HEK293 (cell line): ENCODE measurements around the gene KIRREL3.

Experiments
- CTCF ChIA-PET: fragments of 350-600 bp; formaldehyde crosslinking; extraction: SDS; loops from one replicate; lab custom pipeline; 2021; ENCODE audit warnings: antibody characterized with exemption; lab: Yijun Ruan, JAX
- POLR2A ChIA-PET: fragments of 300-600 bp; formaldehyde crosslinking; extraction: SDS; loops from one replicate; lab custom pipeline; 2020; ENCODE audit warnings: antibody characterized with exemption, inconsistent platforms; lab: Yijun Ruan, JAX
- H3K27ac ChIP-seq: fragments of 200-500 bp; sonication (Bioruptor generic); 2 replicates; pipeline ENCODE4 v1.5.1; 2014; ENCODE audit warnings: low read depth, low read length, control low read depth, inconsistent platforms; ENCODE audit errors: extremely low read depth
- H3K36me3 ChIP-seq, 2 experiments: fragments of 200-500 bp in 1 of 2; sonication (Bioruptor generic) in 1 of 2; 1 replicate in 1 of 2; 2 replicates in 1 of 2; pipeline ENCODE4 v1.5.1; 2014 to 2017; ENCODE audit warnings: inconsistent platforms in 2 of 2, low read length in 2 of 2; ENCODE audit not compliant: control insufficient read depth in 2 of 2, insufficient read depth in 1 of 2
- H3K4me1 ChIP-seq: fragments of 200-500 bp; sonication (Bioruptor generic); 2 replicates; pipeline ENCODE4 v1.5.1; 2014; ENCODE audit warnings: mild to moderate bottlenecking, low read length, inconsistent platforms; ENCODE audit not compliant: control insufficient read depth, insufficient read depth
- H3K4me3 ChIP-seq: 2 replicates; pipeline ENCODE4 v1.5.1; 2011; ENCODE audit warnings: low read depth, mild to moderate bottlenecking, control low read depth, low read length, moderate library complexity
- H3K9me3 ChIP-seq: fragments of 200-500 bp; sonication (Bioruptor generic); 2 replicates; pipeline ENCODE4 v1.5.1; 2014; ENCODE audit warnings: low read depth, low read length, inconsistent platforms; ENCODE audit not compliant: control insufficient read depth, insufficient read depth
- GLI4 ChIP-seq: fragments of 450-650 bp; formaldehyde crosslinking; IDR thresholded peaks from 2 replicates; pipeline ENCODE4 v1.5.1; 2016; ENCODE audit warnings: missing biosample characterization, missing genetic modification characterization
- SALL2 ChIP-seq: fragments of 450-650 bp; formaldehyde crosslinking; IDR thresholded peaks from 2 replicates; pipeline ENCODE4 v1.5.0; 2017; ENCODE audit warnings: missing biosample characterization, mild to moderate bottlenecking, missing genetic modification characterization, borderline replicate concordance
- SCRT1 ChIP-seq: fragments of 450-650 bp; formaldehyde crosslinking; IDR thresholded peaks from 2 replicates; pipeline ENCODE4 v1.5.1; 2016; ENCODE audit warnings: missing biosample characterization, missing genetic modification characterization, borderline replicate concordance
- ZFP3 ChIP-seq: fragments of 450-650 bp; formaldehyde crosslinking; IDR thresholded peaks from 2 replicates; pipeline ENCODE4 v1.5.1; 2016; ENCODE audit warnings: low read depth, missing biosample characterization, missing genetic modification characterization
- ZNF335 ChIP-seq: fragments of 450-650 bp; formaldehyde crosslinking; conservative IDR thresholded peaks from 2 replicates; pipeline ENCODE4 v1.5.1; 2016; ENCODE audit warnings: missing biosample characterization, missing genetic modification characterization
- ZNF529 ChIP-seq: fragments of 450-650 bp; formaldehyde crosslinking; IDR thresholded peaks from 2 replicates; pipeline ENCODE4 v1.5.1; 2017; ENCODE audit warnings: missing genetic modification characterization, missing biosample characterization; ENCODE audit not compliant: insufficient replicate concordance
- ZNF664 ChIP-seq: fragments of 450-650 bp; formaldehyde crosslinking; IDR thresholded peaks from 2 replicates; pipeline ENCODE4 v1.5.1; 2016; ENCODE audit warnings: missing biosample characterization, missing genetic modification characterization
- ZNF776 ChIP-seq: fragments of 450-650 bp; formaldehyde crosslinking; IDR thresholded peaks from 2 replicates; pipeline ENCODE4 v1.5.0; 2017; ENCODE audit warnings: missing biosample characterization, missing genetic modification characterization, borderline replicate concordance
- TF ChIP-seq, protein P1 (sequence below): fragments of 450-650 bp; formaldehyde crosslinking; IDR thresholded peaks from 2 replicates; pipeline ENCODE4 v1.5.1; 2016; ENCODE audit warnings: missing biosample characterization, missing genetic modification characterization, borderline replicate concordance
- TF ChIP-seq, protein P2 (sequence below): fragments of 450-650 bp; formaldehyde crosslinking; IDR thresholded peaks from 2 replicates; pipeline ENCODE4 v1.5.1; 2017; ENCODE audit warnings: missing biosample characterization, missing genetic modification characterization
- TF ChIP-seq, protein P3 (sequence below): fragments of 450-650 bp; formaldehyde crosslinking; IDR thresholded peaks from 2 replicates; pipeline ENCODE4 v1.5.1; 2016; ENCODE audit warnings: missing biosample characterization, missing genetic modification characterization
- TF ChIP-seq, protein P4 (sequence below): fragments of 450-650 bp; formaldehyde crosslinking; IDR thresholded peaks from 2 replicates; pipeline ENCODE4 v1.5.1; 2017; ENCODE audit warnings: missing biosample characterization, missing genetic modification characterization

The KIRREL3 gene

DNA sequence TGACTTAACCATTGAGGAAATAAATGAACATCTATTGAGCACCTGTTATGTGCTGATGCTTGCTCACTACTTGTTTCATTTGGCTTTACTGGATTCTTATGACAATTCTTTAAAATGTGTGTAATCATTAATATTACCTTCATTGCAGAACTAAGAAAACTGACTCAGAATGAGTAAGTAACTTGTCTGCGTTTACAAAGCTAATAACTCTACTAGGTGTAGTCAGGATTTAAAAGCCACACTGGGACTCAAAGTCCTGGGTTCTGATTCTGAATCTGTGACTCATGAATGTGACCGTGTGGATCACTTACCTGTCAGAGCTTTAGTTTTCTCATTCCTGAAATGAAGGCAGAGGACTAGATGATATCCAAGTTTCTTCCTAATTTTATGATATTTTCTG is 23.4 kb upstream of the KIRREL3 start (continued):
- TF ChIP-seq, protein P1, sequence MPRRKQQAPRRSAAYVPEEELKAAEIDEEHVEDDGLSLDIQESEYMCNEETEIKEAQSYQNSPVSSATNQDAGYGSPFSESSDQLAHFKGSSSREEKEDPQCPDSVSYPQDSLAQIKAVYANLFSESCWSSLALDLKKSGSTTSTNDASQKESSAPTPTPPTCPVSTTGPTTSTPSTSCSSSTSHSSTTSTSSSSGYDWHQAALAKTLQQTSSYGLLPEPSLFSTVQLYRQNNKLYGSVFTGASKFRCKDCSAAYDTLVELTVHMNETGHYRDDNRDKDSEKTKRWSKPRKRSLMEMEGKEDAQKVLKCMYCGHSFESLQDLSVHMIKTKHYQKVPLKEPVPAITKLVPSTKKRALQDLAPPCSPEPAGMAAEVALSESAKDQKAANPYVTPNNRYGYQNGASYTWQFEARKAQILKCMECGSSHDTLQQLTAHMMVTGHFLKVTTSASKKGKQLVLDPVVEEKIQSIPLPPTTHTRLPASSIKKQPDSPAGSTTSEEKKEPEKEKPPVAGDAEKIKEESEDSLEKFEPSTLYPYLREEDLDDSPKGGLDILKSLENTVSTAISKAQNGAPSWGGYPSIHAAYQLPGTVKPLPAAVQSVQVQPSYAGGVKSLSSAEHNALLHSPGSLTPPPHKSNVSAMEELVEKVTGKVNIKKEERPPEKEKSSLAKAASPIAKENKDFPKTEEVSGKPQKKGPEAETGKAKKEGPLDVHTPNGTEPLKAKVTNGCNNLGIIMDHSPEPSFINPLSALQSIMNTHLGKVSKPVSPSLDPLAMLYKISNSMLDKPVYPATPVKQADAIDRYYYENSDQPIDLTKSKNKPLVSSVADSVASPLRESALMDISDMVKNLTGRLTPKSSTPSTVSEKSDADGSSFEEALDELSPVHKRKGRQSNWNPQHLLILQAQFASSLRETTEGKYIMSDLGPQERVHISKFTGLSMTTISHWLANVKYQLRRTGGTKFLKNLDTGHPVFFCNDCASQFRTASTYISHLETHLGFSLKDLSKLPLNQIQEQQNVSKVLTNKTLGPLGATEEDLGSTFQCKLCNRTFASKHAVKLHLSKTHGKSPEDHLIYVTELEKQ: no peak
- TF ChIP-seq, all 188 proteins: peak for 0

DNA sequence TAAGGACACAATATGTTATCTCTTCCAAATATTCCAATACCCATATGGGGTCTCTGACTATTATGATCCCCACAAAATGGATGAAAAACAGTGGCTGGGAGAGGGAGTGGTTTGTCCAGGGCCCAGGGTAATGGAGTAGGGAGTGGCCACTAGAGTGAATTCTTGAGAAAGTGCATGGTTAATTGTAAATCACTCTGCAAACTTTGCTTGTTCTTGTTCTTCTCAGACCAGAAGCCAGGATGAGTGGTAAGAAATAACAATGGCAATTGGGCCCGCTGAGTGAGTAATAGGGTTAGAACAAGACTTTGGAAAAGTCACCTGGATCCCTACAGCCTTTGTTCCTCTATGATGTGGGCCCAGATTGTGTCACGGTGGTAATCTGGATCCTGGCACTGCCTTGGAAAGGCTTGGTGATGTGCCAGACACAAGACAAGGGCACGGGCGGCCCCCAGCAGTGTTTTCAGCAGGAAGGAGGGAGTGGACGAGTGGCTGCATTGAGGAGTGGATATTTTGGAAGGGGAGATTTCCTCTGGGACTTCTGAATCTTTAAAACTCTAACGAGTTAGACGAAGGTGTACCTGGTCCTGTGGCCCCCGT is 18.2 kb upstream of the KIRREL3 start:
- H3K27ac ChIP-seq: no peak overlapping the region
- TF ChIP-seq SALL2 (tag by site-specific recombination) (no peak), ZNF335 (tag by site-specific recombination) (no peak)
- H3K9me3 ChIP-seq: no peaks in the 10 kb centered on the region
- ChIA-PET CTCF (no interaction called here), POLR2A (no interaction called here)
- no peaks in the 10 kb centered on the region for H3K4me1 ChIP-seq
- H3K4me3 ChIP-seq: no peak overlapping the region
- H3K36me3 ChIP-seq: no peaks in the 10 kb centered on the region

DNA sequence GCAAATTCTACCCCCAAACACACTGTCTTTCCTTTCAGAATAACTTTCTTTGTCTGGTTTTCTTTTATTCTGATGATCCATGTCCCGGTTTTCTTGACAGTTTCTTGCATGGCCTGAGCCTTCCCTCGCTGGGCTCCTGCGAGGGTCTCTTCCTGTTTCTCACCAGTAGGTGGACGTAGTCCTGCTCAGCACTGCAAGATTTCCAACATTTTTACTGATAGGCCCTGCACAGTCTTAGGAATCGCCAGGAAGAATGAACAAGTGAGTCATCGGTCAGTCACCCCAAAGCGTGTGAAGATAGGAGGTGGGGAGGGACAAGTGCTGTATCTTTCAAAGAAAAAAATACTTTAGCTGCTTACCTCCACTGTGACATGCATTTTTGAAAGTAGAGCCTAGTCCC is 16.9 kb upstream of the KIRREL3 start:
- CTCF ChIA-PET: no interaction called here
- H3K27ac ChIP-seq: no peak overlapping the region
- H3K9me3 ChIP-seq: no peaks in the 10 kb centered on the region
- H3K4me1 ChIP-seq: no peaks in the 10 kb centered on the region
- no peaks in the 10 kb centered on the region for H3K36me3 ChIP-seq
- no peak for TF ChIP-seq ZNF664 (tag by site-specific recombination)
- TF ChIP-seq SCRT1 (tag by site-specific recombination): no peak
- TF ChIP-seq, protein P2, sequence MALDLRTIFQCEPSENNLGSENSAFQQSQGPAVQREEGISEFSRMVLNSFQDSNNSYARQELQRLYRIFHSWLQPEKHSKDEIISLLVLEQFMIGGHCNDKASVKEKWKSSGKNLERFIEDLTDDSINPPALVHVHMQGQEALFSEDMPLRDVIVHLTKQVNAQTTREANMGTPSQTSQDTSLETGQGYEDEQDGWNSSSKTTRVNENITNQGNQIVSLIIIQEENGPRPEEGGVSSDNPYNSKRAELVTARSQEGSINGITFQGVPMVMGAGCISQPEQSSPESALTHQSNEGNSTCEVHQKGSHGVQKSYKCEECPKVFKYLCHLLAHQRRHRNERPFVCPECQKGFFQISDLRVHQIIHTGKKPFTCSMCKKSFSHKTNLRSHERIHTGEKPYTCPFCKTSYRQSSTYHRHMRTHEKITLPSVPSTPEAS (tag by site-specific recombination): no peak
- no peak for TF ChIP-seq ZNF776
- TF ChIP-seq, protein P3, sequence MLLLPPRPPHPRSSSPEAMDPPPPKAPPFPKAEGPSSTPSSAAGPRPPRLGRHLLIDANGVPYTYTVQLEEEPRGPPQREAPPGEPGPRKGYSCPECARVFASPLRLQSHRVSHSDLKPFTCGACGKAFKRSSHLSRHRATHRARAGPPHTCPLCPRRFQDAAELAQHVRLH (tag by site-specific recombination): no peak
- TF ChIP-seq ZFP3 (tag by site-specific recombination): no peak
- TF ChIP-seq, all 188 proteins: peak for 0
- no peak overlapping the region for H3K4me3 ChIP-seq
- POLR2A ChIA-PET: no interaction called here

DNA sequence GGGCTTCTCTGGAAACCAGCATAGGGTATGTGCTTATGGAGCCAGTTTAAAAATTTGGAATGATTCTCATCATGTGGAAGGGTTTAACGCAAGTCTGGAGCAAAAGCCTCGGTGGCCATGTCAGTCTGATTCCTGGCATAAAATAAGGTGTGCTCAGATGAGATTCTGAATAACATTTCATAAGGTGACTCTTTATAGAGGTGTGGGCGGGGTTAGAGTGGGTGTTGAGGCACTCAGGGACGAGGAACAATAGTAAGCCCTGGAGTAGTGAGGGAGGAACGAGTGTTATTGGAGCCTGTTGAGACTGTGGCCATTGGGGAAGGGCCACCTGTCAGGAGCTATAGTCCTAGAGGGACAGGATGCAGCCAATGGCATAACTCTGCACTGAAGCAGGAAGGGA is 13.0 kb upstream of the KIRREL3 start:
- TF ChIP-seq, protein P4, sequence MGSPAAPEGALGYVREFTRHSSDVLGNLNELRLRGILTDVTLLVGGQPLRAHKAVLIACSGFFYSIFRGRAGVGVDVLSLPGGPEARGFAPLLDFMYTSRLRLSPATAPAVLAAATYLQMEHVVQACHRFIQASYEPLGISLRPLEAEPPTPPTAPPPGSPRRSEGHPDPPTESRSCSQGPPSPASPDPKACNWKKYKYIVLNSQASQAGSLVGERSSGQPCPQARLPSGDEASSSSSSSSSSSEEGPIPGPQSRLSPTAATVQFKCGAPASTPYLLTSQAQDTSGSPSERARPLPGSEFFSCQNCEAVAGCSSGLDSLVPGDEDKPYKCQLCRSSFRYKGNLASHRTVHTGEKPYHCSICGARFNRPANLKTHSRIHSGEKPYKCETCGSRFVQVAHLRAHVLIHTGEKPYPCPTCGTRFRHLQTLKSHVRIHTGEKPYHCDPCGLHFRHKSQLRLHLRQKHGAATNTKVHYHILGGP (tag by site-specific recombination): no peak
- no peak for TF ChIP-seq GLI4
- TF ChIP-seq ZNF529: no peak
- Histone ChIP-seq H3K4me1 (no peaks in the 10 kb centered on the region), H3K4me3 (no peak overlapping the region), H3K9me3 (no peaks in the 10 kb centered on the region), H3K36me3 (no peaks in the 10 kb centered on the region), H3K27ac (no peak overlapping the region)
- CTCF ChIA-PET: interaction anchor here (1.3 kb wide), 1 partner anchor 24 kb away, joined by 4 read pairs; no protein-coding TSS in a partner anchor
- POLR2A ChIA-PET: no interaction called here
